Stomach (tissue), 4 donors: ENCODE results near the gene ARHGAP32.

Source experiments
- CTCF ChIP-seq, 7 experiments: fragments of 450-650 bp in 4 of 7; fragments of 200-600 bp in 3 of 7; sonication (generic) in 3 of 7; IDR thresholded peaks; one replicate each; pipeline ENCODE4 v1.5.1; 2016 to 2019; ENCODE audit warnings: antibody characterized with exemption in 7 of 7, control low read depth in 2 of 7, mild to moderate bottlenecking in 1 of 7
- POLR2A ChIP-seq, 4 donors: fragments of 450-650 bp; IDR thresholded peaks; one replicate each; pipeline ENCODE4 v1.6.1; 2016; ENCODE audit warnings: antibody characterized with exemption in 4 of 4, control low read depth in 2 of 4, mild to moderate bottlenecking in 1 of 4, moderate library complexity in 1 of 4

GRCh38 chr11:129023968-129024676 lies 168.0 kb downstream of the ARHGAP32 start:
- no peak for TF ChIP-seq CTCF (IDR thresholded peaks at IDR 0.05)
- TF ChIP-seq POLR2A (IDR thresholded peaks at IDR 0.05) = peak in 1 of 4 donors; percentile 41
